Central memory CD8-positive, alpha-beta T cell (primary cell): ENCODE measurements around the gene PPFIBP1.
"Not testable (repeated sequence)": the region's sequence is repeated elsewhere in the genome, so short reads cannot be mapped to it uniquely, and the experiment has no call there.

Source experiments
- ATAC-seq: fragments of 150-1000 bp; cut with Tn5 transposase; replicated peaks from 2 replicates; pipeline ENCODE4 v1.10.0; 2022; ENCODE audit warnings: mild to moderate bottlenecking, moderate FRiP score, moderate number of reproducible peaks; ENCODE audit not compliant: poor library complexity, severe bottlenecking; ENCODE audit errors: extremely low read depth
- DNase-seq, 2 donors: peaks; one replicate each; pipeline ENCODE4 v3.0.0; 2021; ENCODE audit warnings: low spot score in 2 of 2
- H3K27ac Mint-ChIP-seq: one replicate; pipeline ENCODE4 v1.8.0; 2022; ENCODE audit warnings: low read depth, mild to moderate bottlenecking, moderate library complexity, mixed read lengths
- H3K27me3 Mint-ChIP-seq: one replicate; pipeline ENCODE4 v1.8.0; 2022; ENCODE audit warnings: mixed read lengths
- H3K36me3 Mint-ChIP-seq: one replicate; pipeline ENCODE4 v1.8.0; 2022; ENCODE audit warnings: mild to moderate bottlenecking, moderate library complexity, mixed read lengths; ENCODE audit not compliant: insufficient read depth
- H3K4me1 Mint-ChIP-seq: one replicate; pipeline ENCODE4 v1.8.0; 2022; ENCODE audit warnings: mixed read lengths
- H3K4me3 Mint-ChIP-seq: one replicate; pipeline ENCODE4 v1.8.0; 2022; ENCODE audit warnings: mild to moderate bottlenecking, moderate library complexity, mixed read lengths
- H3K9me3 Mint-ChIP-seq: one replicate; pipeline ENCODE4 v1.8.0; 2022; ENCODE audit warnings: mixed read lengths

Gene PPFIBP1

GRCh38 chr12:27582445-27582844 lies 58.4 kb downstream of the PPFIBP1 start:
- not testable (repeated sequence) for ATAC-seq

GRCh38 chr12:27583057-27583797 lies 59.2 kb downstream of the PPFIBP1 start:
- H3K4me3 Mint-ChIP-seq = no peak overlapping the region
- no peak overlapping the region for H3K27ac Mint-ChIP-seq
- DNase-seq (no peak), ATAC-seq (no peak)
- H3K36me3 Mint-ChIP-seq = peaks cover 2% of the 10 kb centered on the region
- no peaks in the 10 kb centered on the region for H3K9me3 Mint-ChIP-seq
- H3K27me3 Mint-ChIP-seq = peaks cover 22% of the 10 kb centered on the region
- H3K4me1 Mint-ChIP-seq = peaks cover 5% of the 10 kb centered on the region

More at GRCh38 chr12:27582445-27582844, 58.4 kb downstream of the PPFIBP1 start:
- H3K9me3 Mint-ChIP-seq, H3K4me1 Mint-ChIP-seq, H3K27ac Mint-ChIP-seq, H3K4me3 Mint-ChIP-seq, H3K36me3 Mint-ChIP-seq, DNase-seq: not testable (repeated sequence)
- peaks cover 22% of the 10 kb centered on the region for H3K27me3 Mint-ChIP-seq

GRCh38 chr12:27583981-27584380 lies 60.0 kb downstream of the PPFIBP1 start:
- peaks cover 22% of the 10 kb centered on the region for H3K27me3 Mint-ChIP-seq
- DNase-seq (no peak), ATAC-seq (no peak)
- H3K9me3 Mint-ChIP-seq = no peaks in the 10 kb centered on the region
- peaks cover 5% of the 10 kb centered on the region for H3K4me1 Mint-ChIP-seq
- peaks cover 2% of the 10 kb centered on the region for H3K36me3 Mint-ChIP-seq
- H3K27ac Mint-ChIP-seq = no peak overlapping the region
- no peak overlapping the region for H3K4me3 Mint-ChIP-seq

GRCh38 chr12:27585739-27586265 lies 61.8 kb downstream of the PPFIBP1 start:
- peaks cover 5% of the 10 kb centered on the region for H3K4me1 Mint-ChIP-seq
- peaks cover 22% of the 10 kb centered on the region for H3K27me3 Mint-ChIP-seq
- DNase-seq (no peak), ATAC-seq (no peak)
- no peak overlapping the region for H3K4me3 Mint-ChIP-seq
- H3K27ac Mint-ChIP-seq = no peak overlapping the region
- H3K36me3 Mint-ChIP-seq = peaks cover 2% of the 10 kb centered on the region
- no peaks in the 10 kb centered on the region for H3K9me3 Mint-ChIP-seq

- H3K4me1 Mint-ChIP-seq, H3K4me3 Mint-ChIP-seq, H3K9me3 Mint-ChIP-seq, H3K27ac Mint-ChIP-seq, DNase-seq, ATAC-seq, H3K36me3 Mint-ChIP-seq: not testable (repeated sequence)
- H3K27me3 Mint-ChIP-seq = peaks cover 17% of the 10 kb centered on the region
Observed at GRCh38 chr12:27588075-27588730, 64.2 kb downstream of the PPFIBP1 start.

GRCh38 chr12:27588776-27589175 lies 64.8 kb downstream of the PPFIBP1 start:
- H3K4me3 Mint-ChIP-seq = no peak overlapping the region
- ATAC-seq (no peak), DNase-seq (no peak)
- H3K27ac Mint-ChIP-seq = no peak overlapping the region
- peaks cover 23% of the 10 kb centered on the region for H3K27me3 Mint-ChIP-seq
- H3K9me3 Mint-ChIP-seq = no peaks in the 10 kb centered on the region
- H3K36me3 Mint-ChIP-seq = peaks cover 2% of the 10 kb centered on the region
- H3K4me1 Mint-ChIP-seq = no peaks in the 10 kb centered on the region

GRCh38 chr12:27589419-27589818 lies 65.4 kb downstream of the PPFIBP1 start:
- Mint-ChIP-seq H3K4me3 (no peak overlapping the region), H3K9me3 (no peaks in the 10 kb centered on the region)

GRCh38 chr12:27591698-27592097 lies 67.7 kb downstream of the PPFIBP1 start:
- H3K4me3 Mint-ChIP-seq, H3K9me3 Mint-ChIP-seq, H3K4me1 Mint-ChIP-seq, H3K36me3 Mint-ChIP-seq, DNase-seq, H3K27ac Mint-ChIP-seq, ATAC-seq: not testable (repeated sequence)
- peaks cover 16% of the 10 kb centered on the region for H3K27me3 Mint-ChIP-seq

More at GRCh38 chr12:27589419-27589818, 65.4 kb downstream of the PPFIBP1 start:
- no peak overlapping the region for H3K27ac Mint-ChIP-seq
- H3K27me3 Mint-ChIP-seq = peaks cover 27% of the 10 kb centered on the region
- no peak for DNase-seq
- H3K4me1 Mint-ChIP-seq = no peaks in the 10 kb centered on the region
- H3K36me3 Mint-ChIP-seq = peaks cover 2% of the 10 kb centered on the region
- no peak for ATAC-seq

- ATAC-seq (no peak), DNase-seq (no peak)
- H3K4me1 Mint-ChIP-seq = no peaks in the 10 kb centered on the region
- H3K27ac Mint-ChIP-seq = no peak overlapping the region
- peaks cover 16% of the 10 kb centered on the region for H3K27me3 Mint-ChIP-seq
- H3K4me3 Mint-ChIP-seq = no peak overlapping the region
- H3K9me3 Mint-ChIP-seq = no peaks in the 10 kb centered on the region
- no peaks in the 10 kb centered on the region for H3K36me3 Mint-ChIP-seq
Observed at GRCh38 chr12:27592548-27592947, 68.5 kb downstream of the PPFIBP1 start.

- Mint-ChIP-seq H3K9me3 (no peaks in the 10 kb centered on the region), H3K27me3 (peaks cover 16% of the 10 kb centered on the region), H3K4me1 (no peaks in the 10 kb centered on the region), H3K4me3 (no peak overlapping the region), H3K36me3 (no peaks in the 10 kb centered on the region), H3K27ac (no peak overlapping the region)
- no peak for DNase-seq
- no peak for ATAC-seq
Observed at GRCh38 chr12:27593266-27593665, 69.3 kb downstream of the PPFIBP1 start.

GRCh38 chr12:27595231-27595642 lies 71.2 kb downstream of the PPFIBP1 start:
- Mint-ChIP-seq H3K9me3 (no peaks in the 10 kb centered on the region), H3K4me1 (no peaks in the 10 kb centered on the region), H3K4me3 (no peak overlapping the region), H3K36me3 (no peaks in the 10 kb centered on the region), H3K27me3 (peaks cover 16% of the 10 kb centered on the region), H3K27ac (no peak overlapping the region)
- ATAC-seq (no peak), DNase-seq (no peak)

- ATAC-seq, H3K27me3 Mint-ChIP-seq, H3K27ac Mint-ChIP-seq, H3K36me3 Mint-ChIP-seq, H3K4me3 Mint-ChIP-seq, DNase-seq, H3K4me1 Mint-ChIP-seq, H3K9me3 Mint-ChIP-seq: not testable (repeated sequence)
Observed at GRCh38 chr12:27598866-27599265, 74.9 kb downstream of the PPFIBP1 start.
